Adrenal gland (tissue), 5 donors: ENCODE results near the gene RYR3.

Experiments used
- CTCF ChIP-seq, 6 experiments: fragments of 450-650 bp in 4 of 6; fragments of 200-600 bp in 2 of 6; sonication (generic) in 1 of 6; IDR thresholded peaks; 1 replicate in 5 of 6; 2 replicates in 1 of 6; pipeline versions ENCODE4 v1.5.1 to v1.8.0; 2016 to 2021; ENCODE audit warnings: antibody characterized with exemption in 6 of 6, mild to moderate bottlenecking in 2 of 6, moderate library complexity in 1 of 6
- POLR2A ChIP-seq, 2 donors: fragments of 450-650 bp; IDR thresholded peaks; one replicate each; pipeline ENCODE4 v1.6.1; 2017; ENCODE audit warnings: antibody characterized with exemption in 2 of 2, mild to moderate bottlenecking in 2 of 2, moderate library complexity in 1 of 2
- donor health status: DM: no; HTN: no; CAD: no.

GRCh38 chr15:33846862-33847261 lies 536.1 kb downstream of the RYR3 start:
- no peak for TF ChIP-seq CTCF (IDR thresholded peaks at IDR 0.05)
- TF ChIP-seq POLR2A (IDR thresholded peaks at IDR 0.05): no peak
